K562 (cell line): Measurements from ENCODE around the gene HINT3. TPM values are rescaled to one million over a fixed set of nuclear protein-coding genes. Genes with fewer than 3 reads are reported as not detected.
A peak's percentile ranks its signal among the peaks of the same experiment; 100 is the strongest.

Experiments used
- ATAC-seq: fragments of 200-7000 bp; cut with Tn5 transposase; 3 replicates; pipeline ENCODE4 v1.9.1; 2020; ENCODE audit warnings: moderate library complexity
- BruUV-seq: library from RNA; stranded (reverse); fragments of 400-500 nt; replicated peaks from 2 replicates; lab custom pipeline; 2021; lab: Mats Ljungman, UMichigan
- CTCF ChIA-PET: fragments of 300-600 bp; formaldehyde crosslinking; extraction: SDS; loops from one replicate; lab custom pipeline; 2021; ENCODE audit warnings: low intra/inter-chr PET ratio; lab: Yijun Ruan, JAX
- POLR2A ChIA-PET: fragments of 300-600, 350-650 bp; sonication (Branson Sonifier 250); formaldehyde crosslinking; extraction: SDS; loops from one replicate; lab custom pipeline; 2021; ENCODE audit warnings: antibody characterized with exemption, inconsistent platforms; lab: Yijun Ruan, JAX
- DNase-seq, 4 experiments: peaks; one replicate each; pipeline versions ENCODE4 v3.0.0 to v3.0.0-alpha.2; 2011 to 2018; ENCODE audit warnings: low spot score in 3 of 4, mixed read lengths in 3 of 4; ENCODE audit errors: extremely low read depth in 1 of 4
- FAIRE-seq: peaks from 2 replicates; lab custom pipeline; 2011; peaks lifted over from hg19 to GRCh38; lab: Jason Lieb, UNC
- H2AFZ ChIP-seq: 2 replicates; pipeline ENCODE4 v1.6.0; 2011; ENCODE audit warnings: low read depth, low read length, control low read depth, inconsistent platforms
- H3K27ac ChIP-seq: fragments of 200-600 bp; 3 replicates; pipeline ENCODE4 v1.8.0; 2011; ENCODE audit warnings: low read depth, mild to moderate bottlenecking, control low read depth, inconsistent platforms, low read length, moderate library complexity, mixed read lengths; ENCODE audit errors: extremely low read depth
- H3K27me3 ChIP-seq, 2 experiments: fragments of 300-600 bp in 1 of 2; 2 replicates in 1 of 2; 3 replicates in 1 of 2; pipeline versions ENCODE4 v1.6.0 to v1.8.0; 2011; ENCODE audit warnings: inconsistent platforms in 2 of 2, low read length in 2 of 2, mild to moderate bottlenecking in 1 of 2, mixed read lengths in 1 of 2, moderate library complexity in 1 of 2; ENCODE audit not compliant: control insufficient read depth in 2 of 2, insufficient read depth in 2 of 2
- H3K36me3 ChIP-seq: fragments of 300-600 bp; 3 replicates; pipeline ENCODE4 v1.8.0; 2011; ENCODE audit warnings: mild to moderate bottlenecking, low read length, inconsistent platforms; ENCODE audit not compliant: control insufficient read depth, insufficient read depth
- H3K4me1 ChIP-seq, 2 experiments: fragments of 200-600 bp in 1 of 2; replicated peaks in 1 of 2; 2 replicates in 1 of 2; 3 replicates in 1 of 2; pipeline versions ENCODE4 v1.5.1 to v1.8.0; 2011; ENCODE audit warnings: inconsistent platforms in 2 of 2, low read length in 2 of 2, mild to moderate bottlenecking in 1 of 2, mixed read lengths in 1 of 2, moderate library complexity in 1 of 2; ENCODE audit not compliant: control insufficient read depth in 2 of 2, insufficient read depth in 2 of 2
- H3K4me2 ChIP-seq: 2 replicates; pipeline ENCODE4 v1.6.1; 2011; ENCODE audit warnings: low read length, control low read depth, inconsistent platforms, mixed read lengths; ENCODE audit not compliant: insufficient read depth
- H3K4me3 ChIP-seq: fragments of 200-600 bp; sonication (generic), shearing (Covaris generic); 2 replicates; pipeline ENCODE4 v1.5.1; 2016; ENCODE audit warnings: control low read depth, inconsistent platforms
- H3K79me2 ChIP-seq: fragments of 200-600 bp; 3 replicates; pipeline ENCODE4 v1.8.0; 2011; ENCODE audit warnings: low read length, inconsistent platforms; ENCODE audit not compliant: control insufficient read depth, insufficient read depth
- H3K9ac ChIP-seq, 2 experiments: 2 replicates each; pipeline versions ENCODE4 v1.6.0 to v1.6.1; 2011; ENCODE audit warnings: low read depth in 2 of 2, low read length in 2 of 2, control low read depth in 1 of 2, inconsistent platforms in 1 of 2, mild to moderate bottlenecking in 1 of 2, mixed read lengths in 1 of 2; ENCODE audit not compliant: insufficient read depth in 1 of 2
- H3K9me1 ChIP-seq: one replicate; pipeline ENCODE4 v1.6.0; 2011; ENCODE audit warnings: inconsistent platforms, mild to moderate bottlenecking, low read length, moderate library complexity; ENCODE audit not compliant: control insufficient read depth, insufficient read depth
- H3K9me3 ChIP-seq: replicated peaks from 2 replicates; pipeline ENCODE4 v1.5.1; 2011; ENCODE audit warnings: low read depth, low read length, inconsistent platforms; ENCODE audit not compliant: control insufficient read depth, insufficient read depth
- H4K20me1 ChIP-seq: replicated peaks from 2 replicates; pipeline ENCODE4 v1.6.1; 2011; ENCODE audit warnings: low read length, inconsistent platforms, mixed read lengths; ENCODE audit not compliant: control insufficient read depth, insufficient read depth
- KAT2B ChIP-seq: IDR thresholded peaks from one replicate; pipeline ENCODE4 v1.6.1; 2012; ENCODE audit warnings: low read depth, mild to moderate bottlenecking, control low read depth, inconsistent platforms, low read length, moderate library complexity
- NELFE ChIP-seq: IDR thresholded peaks from 2 replicates; pipeline ENCODE4 v1.6.1; 2011; ENCODE audit warnings: mild to moderate bottlenecking; ENCODE audit not compliant: insufficient read depth, insufficient read length
- RBM25 ChIP-seq: fragments of 200-400 bp; formaldehyde crosslinking; IDR thresholded peaks from 2 replicates; pipeline ENCODE4 v1.6.1; 2018; ENCODE audit warnings: low read length, low read depth, moderate library complexity; ENCODE audit not compliant: severe bottlenecking
- TCF7 ChIP-seq: sonication (generic); IDR thresholded peaks from 2 replicates; pipeline ENCODE4 v1.6.1; 2016; ENCODE audit warnings: antibody characterized with exemption, borderline replicate concordance
- TCF7L2 ChIP-seq: fragments of 150-350 bp; IDR thresholded peaks from 2 replicates; pipeline ENCODE4 v1.6.1; 2016; ENCODE audit warnings: low read depth, mild to moderate bottlenecking, low read length, moderate library complexity
- TEAD4 ChIP-seq, 2 experiments: sonication (generic) in 1 of 2; formaldehyde crosslinking in 1 of 2; IDR thresholded peaks; 2 replicates each; pipeline versions ENCODE4 v1.6.1 to v1.8.0; 2012 to 2022; ENCODE audit warnings: borderline replicate concordance in 1 of 2, inconsistent platforms in 1 of 2, low read length in 1 of 2, mild to moderate bottlenecking in 1 of 2, missing genetic modification reagents in 1 of 2
- ZNF12 ChIP-seq: sonication (generic); formaldehyde crosslinking; IDR thresholded peaks from 2 replicates; pipeline ENCODE4 v1.4.0; 2020; ENCODE audit warnings: mild to moderate bottlenecking, missing genetic modification reagents
- ZNF134 ChIP-seq: fragments of 250-450 bp; sonication (Bioruptor Pico); conservative IDR thresholded peaks from 2 replicates; pipeline ENCODE4 v1.4.0; 2020
- WGBS: fragments of 100-300 bp; shearing (Covaris generic); methylation state at CpG from one replicate; pipeline ENCODE4 v1.1.6; 2016; ENCODE audit warnings: low coverage, mixed read lengths; ENCODE audit not compliant: insufficient coverage; ENCODE audit errors: missing lambda C conversion rate; 5-methylcytosine and 5-hydroxymethylcytosine counted together
- in situ Hi-C: fragments of 300-500 bp; cut with MboI; formaldehyde crosslinking; loops from 4 replicates; pipeline ENCODE4 v1.15.0; 2018; ENCODE audit warnings: inconsistent platforms, mixed read lengths
- intact Hi-C: fragments of 100-400 bp; cut with micrococcal nuclease; formaldehyde crosslinking; loops from 2 replicates; pipeline ENCODE4 v1.14.2; 2022
- polyA plus RNA-seq, 8 experiments: library from polyadenylated mRNA; depleted of rRNA in 4 of 8; stranded (reverse) in 5 of 8; unstranded in 3 of 8; fragments of >200 nt; fragmentation: Nextera tagmentation in 2 of 8; fragmentation: Illumina TruSeq in 1 of 8; extraction: Ambion mirVana in 2 of 8; extraction: Trizol in 1 of 8; gene quantifications; 2 replicates each; pipeline versions ENCODE4 v1.2.1 to v1.2.3, GENCODE V29; 2011 to 2014; ENCODE audit warnings: inconsistent platforms in 1 of 8, missing spikeins in 1 of 8
- total RNA-seq, 7 experiments: library from RNA; depleted of rRNA in 6 of 7; stranded (reverse); fragments of >200 nt in 6 of 7; fragmentation: Illumina TruSeq in 2 of 7; extraction: Trizol in 2 of 7; gene quantifications; 2 replicates each; pipeline versions ENCODE4 v1.2.1 to v1.2.3, GENCODE V29; 2011 to 2021; ENCODE audit warnings: low replicate concordance in 1 of 7

The HINT3 gene
- total and polyA plus RNA-seq, 9 of the 15 experiments (the other 6 are each of a cell fraction or from before 2014, with no cell fraction given), result 1.4 to 16.6 (median 10.8) TPM

DNA sequence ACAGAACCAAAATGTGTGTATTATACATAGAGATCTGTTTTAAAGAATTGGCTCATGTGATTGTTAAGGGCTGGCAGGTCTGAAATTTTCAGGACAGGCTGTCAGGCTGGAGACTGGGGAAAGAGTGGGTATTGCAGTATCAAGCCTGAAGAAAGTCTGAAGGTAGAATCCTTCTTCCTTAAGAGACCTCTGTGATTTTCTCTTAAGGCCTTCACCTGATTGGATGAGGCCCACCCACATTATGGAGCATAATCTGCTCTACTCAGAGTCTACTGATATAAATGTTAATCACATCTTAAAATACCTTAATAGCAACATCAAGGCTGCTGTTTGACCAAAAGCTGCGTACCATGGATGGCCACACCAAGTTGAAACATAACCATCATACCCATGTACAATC lies 43.4 kb upstream of the HINT3 start:
- no peak for FAIRE-seq
- no peak overlapping the region for H3K4me3 ChIP-seq
- in situ Hi-C loops, result no loop called here
- no peak for ATAC-seq
- no peak overlapping the region for H3K9ac ChIP-seq
- ChIA-PET POLR2A (interaction anchor here (1.5 kb wide), 1 partner anchor 10 kb away, joined by 14 read pairs; no protein-coding TSS in a partner anchor), CTCF (no interaction called here)
- H3K36me3 ChIP-seq, result peaks cover 24% of the 10 kb centered on the region; the same call in 2 of the 3 replicates
- no peak for DNase-seq
- H3K4me2 ChIP-seq, result no peak overlapping the region
- H2AFZ ChIP-seq, result no peak overlapping the region
- no peaks in the 10 kb centered on the region for H3K9me3 ChIP-seq
- 88% methylated on average over 1 of the region's 1 CpG for WGBS
- no TSS peak for BruUV-seq
- no peaks in the 10 kb centered on the region for H4K20me1 ChIP-seq
- TF ChIP-seq RBM25, result peak; percentile 73
- no peak for TF ChIP-seq KAT2B
- no peak for TF ChIP-seq NELFE
- TF ChIP-seq TCF7, result no peak
- TF ChIP-seq ZNF134 (CRISPR knock-in tag), result peak; percentile 97
- no peak for TF ChIP-seq TEAD4 (IDR thresholded peaks at IDR 0.05; ENCODE audit: low read length)
- TF ChIP-seq TEAD4 (CRISPR knock-in tag; IDR thresholded peaks at IDR 0.05; ENCODE audit: borderline replicate concordance), result no peak
- no peak for TF ChIP-seq ZNF12 (CRISPR knock-in tag)
- no peak for TF ChIP-seq TCF7L2
- intact Hi-C loops, result no loop called here
- H3K27me3 ChIP-seq, result no peaks in the 10 kb centered on the region
- no peaks in the 10 kb centered on the region for H3K9me1 ChIP-seq
- no peak overlapping the region for H3K27ac ChIP-seq
- H3K4me1 ChIP-seq, result peaks cover 3 to 6% of the 10 kb centered on the region in 2 experiments; a peak in 1 of 5 replicates
- no peaks in the 10 kb centered on the region for H3K79me2 ChIP-seq
